ENCODE measurements around the gene LPCAT3.

LPCAT3 gene

GRCh38 chr12:7018350-7019042 is at the start of gene LPCAT3:
LPCAT3 (minus strand) TSS chr12:7018476; CDS start chr12:7018424, 52 bp downstream.
- TF ChIP-seq CTCF (IDR thresholded peaks at IDR 0.05; ENCODE audit: low read length, missing control alignments): peak; percentile 64
- peak within 1 kb of the TSS; percentile 90 for H3K4me3 ChIP-seq (replicated peaks; ENCODE audit: low read depth, low read length)
- peak; percentile 94 for DNase-seq (ENCODE audit: low read depth)

GRCh38 chr12:7067096-7067495 is 48.8 kb upstream of the LPCAT3 start:
- DNase-seq (ENCODE audit: low read depth): no peak
- no peak overlapping the region for H3K4me3 ChIP-seq (replicated peaks; ENCODE audit: low read depth, low read length)
- TF ChIP-seq CTCF (IDR thresholded peaks at IDR 0.05; ENCODE audit: low read length, missing control alignments): no peak

GRCh38 chr12:7066596-7066995 is 48.3 kb upstream of the LPCAT3 start:
- no peak for TF ChIP-seq CTCF (IDR thresholded peaks at IDR 0.05; ENCODE audit: low read length, missing control alignments)
- no peak overlapping the region for H3K4me3 ChIP-seq (replicated peaks; ENCODE audit: low read depth, low read length)
- no peak for DNase-seq (ENCODE audit: low read depth)

- DNase-seq (ENCODE audit: low read depth): no peak
- H3K4me3 ChIP-seq (replicated peaks; ENCODE audit: low read depth, low read length): no peak overlapping the region
- TF ChIP-seq CTCF (IDR thresholded peaks at IDR 0.05; ENCODE audit: low read length, missing control alignments): no peak
These were observed 46.9 kb upstream of the LPCAT3 start for GRCh38 chr12:7065073-7065623.

GRCh38 chr12:7064516-7064915 is 46.2 kb upstream of the LPCAT3 start:
- no peak for DNase-seq (ENCODE audit: low read depth)
- no peak for TF ChIP-seq CTCF (IDR thresholded peaks at IDR 0.05; ENCODE audit: low read length, missing control alignments)
- H3K4me3 ChIP-seq (replicated peaks; ENCODE audit: low read depth, low read length): no peak overlapping the region

GRCh38 chr12:7061596-7061995 is 43.3 kb upstream of the LPCAT3 start:
- no peak for TF ChIP-seq CTCF (IDR thresholded peaks at IDR 0.05; ENCODE audit: low read length, missing control alignments)
- H3K4me3 ChIP-seq (replicated peaks; ENCODE audit: low read depth, low read length): peak overlapping the region; percentile 61
- DNase-seq (ENCODE audit: low read depth): no peak

- no peak for TF ChIP-seq CTCF (IDR thresholded peaks at IDR 0.05; ENCODE audit: low read length, missing control alignments)
- peak overlapping the region; percentile 61 for H3K4me3 ChIP-seq (replicated peaks; ENCODE audit: low read depth, low read length)
- no peak for DNase-seq (ENCODE audit: low read depth)
These were observed 42.9 kb upstream of the LPCAT3 start for GRCh38 chr12:7061138-7061537.
